Uterus (tissue), 4 donors: Measurements from ENCODE around the gene PTPN20. TPM values are rescaled to one million over a fixed set of nuclear protein-coding genes. Genes with fewer than 3 reads are reported as not detected.
"Not testable (repeated sequence)": the region's sequence is repeated elsewhere in the genome, so short reads cannot be mapped to it uniquely, and the experiment has no call there.

Experiments used
- DNase-seq, 2 donors: peaks; one replicate each; pipeline ENCODE4 v3.0.0-alpha.2; 2019 to 2020
- H3K27ac ChIP-seq, 2 donors: fragments of 200-600 bp; sonication (generic); 1 replicate in 1 of 2; 2 replicates in 1 of 2; pipeline ENCODE4 v1.5.1; 2016 to 2018
- H3K27me3 ChIP-seq, 2 donors: fragments of 200-600 bp; sonication (generic); one replicate each; pipeline ENCODE4 v1.5.1; 2018 to 2019; ENCODE audit warnings: control low read depth in 1 of 2
- H3K36me3 ChIP-seq, 2 donors: fragments of 200-600 bp; sonication (generic); one replicate each; pipeline ENCODE4 v1.5.1; 2019; ENCODE audit warnings: control low read depth in 1 of 2
- H3K4me1 ChIP-seq, 2 donors: fragments of 200-600 bp; sonication (generic); one replicate each; pipeline ENCODE4 v1.5.1; 2018 to 2019; ENCODE audit warnings: control low read depth in 1 of 2
- H3K4me3 ChIP-seq, 2 donors: fragments of 200-600 bp; sonication (generic); 1 replicate in 1 of 2; 2 replicates in 1 of 2; pipeline ENCODE4 v1.5.1; 2018 to 2019; ENCODE audit warnings: mild to moderate bottlenecking in 1 of 2
- H3K9me3 ChIP-seq, 2 donors: fragments of 200-600 bp; sonication (generic); one replicate each; pipeline ENCODE4 v1.5.1; 2019; ENCODE audit warnings: control low read depth in 1 of 2
- intact Hi-C: fragments of 100-400 bp; cut with DNase I; formaldehyde crosslinking; loops from one replicate; pipeline ENCODE4 v1.15.1; 2023; ENCODE audit warnings: low total_unique reads
- total RNA-seq, 4 donors: library from RNA; depleted of rRNA in 3 of 4; stranded (reverse); fragments of >200 nt in 3 of 4; gene quantifications; one replicate each; pipeline versions ENCODE4 v1.1.0 to v1.2.4, GENCODE V29; 2014 to 2023
- donor health status: DM: yes; HTN: yes; CAD: no.

Gene PTPN20, protein sequence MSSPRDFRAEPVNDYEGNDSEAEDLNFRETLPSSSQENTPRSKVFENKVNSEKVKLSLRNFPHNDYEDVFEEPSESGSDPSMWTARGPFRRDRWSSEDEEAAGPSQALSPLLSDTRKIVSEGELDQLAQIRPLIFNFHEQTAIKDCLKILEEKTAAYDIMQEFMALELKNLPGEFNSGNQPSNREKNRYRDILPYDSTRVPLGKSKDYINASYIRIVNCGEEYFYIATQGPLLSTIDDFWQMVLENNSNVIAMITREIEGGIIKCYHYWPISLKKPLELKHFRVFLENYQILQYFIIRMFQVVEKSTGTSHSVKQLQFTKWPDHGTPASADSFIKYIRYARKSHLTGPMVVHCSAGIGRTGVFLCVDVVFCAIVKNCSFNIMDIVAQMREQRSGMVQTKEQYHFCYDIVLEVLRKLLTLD
- total RNA-seq, result 10 to 100 TPM in 1 of 4 donors, 1 to 10 TPM in 2, not detected in 1; 3.5 to 12.6 (median 4.4) TPM

DNA sequence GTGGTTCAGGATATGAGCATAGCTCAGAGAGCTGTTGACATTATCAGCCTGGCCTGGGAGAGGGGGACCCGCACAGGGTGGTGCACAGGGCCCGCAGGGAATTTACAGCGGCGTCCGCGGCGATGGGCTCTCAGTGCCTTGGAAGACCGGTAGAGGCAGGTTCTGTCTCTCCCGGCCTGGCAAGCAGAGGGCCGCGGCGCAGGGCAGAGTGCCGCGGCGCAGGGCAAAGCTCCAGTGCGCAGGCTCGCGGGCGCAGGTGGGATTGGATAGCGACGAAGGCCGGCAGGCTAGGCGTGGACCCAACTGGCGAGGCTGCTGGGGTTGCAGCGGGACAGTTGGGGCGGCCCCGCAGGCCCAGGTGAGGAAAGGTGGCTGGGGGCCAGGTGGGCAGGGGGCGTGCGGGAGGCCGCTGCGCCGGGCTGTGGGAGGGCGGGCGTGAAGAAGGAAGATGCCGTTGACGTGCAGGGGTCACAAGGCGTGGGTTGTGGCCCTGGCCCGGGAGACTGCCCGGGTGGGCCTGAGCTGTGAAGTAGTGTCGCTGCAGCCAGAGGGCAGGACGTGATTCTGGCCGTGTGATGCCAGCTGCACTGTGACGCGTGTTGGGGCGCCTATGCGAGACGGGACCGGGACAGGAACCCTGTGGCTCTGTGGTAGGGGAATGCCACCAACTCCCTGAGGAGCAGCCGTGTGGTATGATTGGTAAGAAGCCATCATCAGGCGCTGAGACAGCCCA is at the start of gene PTPN20:
TSS of gene PTPN20 (plus strand) at position 285 of the 733 bp plus-strand sequence. CDS start 21,072 bp downstream, outside the sequence.
- H3K4me3 ChIP-seq, H3K27ac ChIP-seq, H3K9me3 ChIP-seq, H3K27me3 ChIP-seq, intact Hi-C loops, H3K4me1 ChIP-seq, H3K36me3 ChIP-seq: not testable (repeated sequence)
- peak in 1 of 2 donors; percentile 25 for DNase-seq

DNA sequence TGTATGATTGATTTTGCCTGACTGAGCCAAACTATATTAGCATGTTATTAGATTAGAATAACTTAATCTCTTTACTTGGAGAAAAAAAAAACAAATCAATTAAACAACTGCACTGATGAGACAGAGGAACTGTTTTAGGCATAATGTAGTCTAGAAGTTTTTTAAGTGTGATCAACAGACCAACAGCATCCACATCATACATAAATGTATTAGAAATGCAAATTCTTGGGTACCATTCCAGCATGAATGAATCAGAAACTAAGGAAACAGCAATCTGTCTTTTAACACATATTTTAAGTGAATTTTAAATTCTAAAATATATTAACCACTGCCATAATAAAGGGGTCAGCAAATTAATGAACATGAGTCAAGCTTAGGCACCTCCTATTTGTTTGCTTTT is 41.5 kb upstream of the PTPN20 start:
- H3K27me3 ChIP-seq, H3K36me3 ChIP-seq, H3K9me3 ChIP-seq, intact Hi-C loops, H3K4me3 ChIP-seq, H3K27ac ChIP-seq, H3K4me1 ChIP-seq, DNase-seq: not testable (repeated sequence)

DNA sequence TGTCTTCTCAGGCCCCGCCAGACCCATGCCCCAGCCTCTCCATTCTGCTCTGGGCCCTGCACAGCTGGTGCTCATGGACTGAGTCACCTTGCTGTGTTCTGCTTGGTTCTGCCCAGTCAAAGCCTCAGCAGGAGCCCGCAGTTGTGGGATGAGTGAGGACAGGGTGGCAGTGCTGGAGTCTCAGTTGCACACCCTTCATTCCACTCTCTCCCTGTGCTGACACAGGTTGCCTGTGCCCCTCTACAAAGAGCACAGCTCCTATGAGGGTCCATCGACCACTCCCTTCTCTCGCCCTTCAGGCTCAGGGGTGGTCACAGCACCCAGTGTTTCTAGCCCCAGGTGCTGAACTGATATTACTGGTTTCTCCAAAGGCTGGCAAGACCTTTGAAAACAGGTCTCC is 39.6 kb upstream of the PTPN20 start:
- H3K4me3 ChIP-seq, H3K27ac ChIP-seq, H3K4me1 ChIP-seq, H3K36me3 ChIP-seq, DNase-seq, intact Hi-C loops, H3K9me3 ChIP-seq, H3K27me3 ChIP-seq: not testable (repeated sequence)

DNA sequence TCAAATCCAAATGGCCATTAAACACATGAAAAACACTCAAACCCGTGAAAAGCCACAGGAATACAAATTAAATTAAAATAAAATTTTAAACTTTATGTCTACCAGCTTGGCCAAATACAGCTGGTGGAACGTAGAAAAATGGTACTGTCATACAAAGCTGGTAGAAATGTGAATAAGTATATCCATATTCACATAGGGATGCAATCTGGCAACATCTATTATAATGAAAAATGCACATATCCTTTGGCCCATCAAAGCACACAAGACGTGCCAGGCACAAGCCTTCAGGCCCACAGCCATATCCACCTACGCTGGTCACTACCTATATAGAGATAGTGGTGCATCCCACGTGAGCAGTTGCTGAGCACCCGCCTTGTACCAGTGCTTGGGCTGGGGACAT is 35.9 kb upstream of the PTPN20 start:
- H3K9me3 ChIP-seq, H3K4me1 ChIP-seq, H3K27ac ChIP-seq, H3K27me3 ChIP-seq, H3K36me3 ChIP-seq, DNase-seq, H3K4me3 ChIP-seq, intact Hi-C loops: not testable (repeated sequence)

DNA sequence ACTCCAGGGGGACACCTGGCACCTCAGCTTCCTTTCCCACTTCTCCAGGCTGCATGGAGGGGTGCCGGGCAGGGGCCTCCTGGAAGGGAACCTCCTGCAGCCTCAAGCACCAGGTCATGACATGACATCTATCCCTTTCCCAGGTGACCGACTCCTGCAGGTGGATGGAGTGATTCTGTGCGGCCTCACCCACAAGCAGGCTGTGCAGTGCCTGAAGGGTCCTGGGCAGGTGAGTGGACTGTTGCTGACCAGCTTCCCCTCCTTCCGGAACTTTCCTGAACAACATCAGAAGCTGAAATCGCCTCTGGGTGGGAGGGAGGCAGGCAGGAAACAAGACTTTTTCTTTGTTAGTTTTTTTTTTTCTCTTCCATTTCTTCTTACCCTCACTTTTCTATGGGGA is 34.5 kb upstream of the PTPN20 start:
- H3K4me3 ChIP-seq, intact Hi-C loops, H3K36me3 ChIP-seq, H3K27ac ChIP-seq, H3K4me1 ChIP-seq, H3K27me3 ChIP-seq, H3K9me3 ChIP-seq, DNase-seq: not testable (repeated sequence)

DNA sequence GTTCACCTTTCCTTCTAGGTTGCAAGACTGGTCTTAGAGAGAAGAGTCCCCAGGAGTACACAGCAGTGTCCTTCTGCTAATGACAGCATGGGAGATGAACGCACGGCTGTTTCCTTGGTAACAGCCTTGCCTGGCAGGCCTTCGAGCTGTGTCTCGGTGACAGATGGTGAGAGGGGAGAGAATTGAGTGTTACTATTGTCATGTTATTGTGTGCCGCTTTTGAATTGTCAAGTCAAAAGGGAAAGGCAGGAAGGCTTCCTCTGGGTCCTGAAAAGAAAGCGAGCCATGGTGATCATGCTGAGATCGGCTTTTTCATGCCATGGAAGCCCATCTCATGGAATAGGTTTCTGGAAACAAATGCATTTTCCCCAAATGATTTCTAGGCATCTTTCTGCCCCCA is 32.5 kb upstream of the PTPN20 start:
- H3K4me3 ChIP-seq, H3K4me1 ChIP-seq, DNase-seq, H3K27me3 ChIP-seq, intact Hi-C loops, H3K36me3 ChIP-seq, H3K9me3 ChIP-seq, H3K27ac ChIP-seq: not testable (repeated sequence)

DNA sequence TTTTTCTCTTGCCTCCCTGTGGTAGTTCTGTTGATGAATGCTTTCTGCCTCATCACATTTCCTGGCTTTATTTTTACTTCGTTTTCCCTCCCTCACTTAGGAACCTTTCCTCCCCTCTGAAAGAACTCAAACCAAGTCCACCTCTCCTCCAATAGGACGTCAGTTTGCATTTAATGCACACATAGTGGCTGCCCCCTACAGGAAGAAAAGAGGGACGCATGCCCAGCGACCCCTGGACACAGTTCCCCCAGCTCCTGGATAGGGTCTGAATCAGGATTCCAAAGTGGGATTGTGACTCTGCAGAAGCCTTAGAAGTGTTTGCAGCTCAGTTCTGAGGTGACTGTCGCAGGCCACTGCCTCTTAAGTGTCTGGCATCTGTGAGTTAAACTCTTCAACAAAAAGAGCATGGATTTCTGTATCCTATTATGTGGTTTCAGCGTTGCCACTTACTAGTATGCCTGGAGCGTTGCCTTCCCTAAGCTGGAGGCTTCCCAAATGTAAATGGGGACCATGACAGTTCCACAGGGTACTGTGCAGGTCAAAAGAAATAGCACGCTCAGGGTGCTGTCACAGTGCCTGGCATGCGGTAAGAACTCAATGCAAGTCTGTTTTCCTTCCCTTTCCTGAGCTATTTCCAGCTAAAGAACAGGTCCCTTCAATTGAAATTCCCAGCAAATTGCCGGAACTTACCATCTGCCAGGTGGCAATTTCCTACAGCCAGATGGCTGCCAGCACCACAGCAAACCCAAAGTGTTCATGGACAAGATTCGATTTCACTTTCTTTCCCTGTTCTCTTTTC is 20.2 kb upstream of the PTPN20 start:
- H3K27ac ChIP-seq, DNase-seq, H3K9me3 ChIP-seq, H3K36me3 ChIP-seq, H3K27me3 ChIP-seq, H3K4me3 ChIP-seq, intact Hi-C loops, H3K4me1 ChIP-seq: not testable (repeated sequence)

DNA sequence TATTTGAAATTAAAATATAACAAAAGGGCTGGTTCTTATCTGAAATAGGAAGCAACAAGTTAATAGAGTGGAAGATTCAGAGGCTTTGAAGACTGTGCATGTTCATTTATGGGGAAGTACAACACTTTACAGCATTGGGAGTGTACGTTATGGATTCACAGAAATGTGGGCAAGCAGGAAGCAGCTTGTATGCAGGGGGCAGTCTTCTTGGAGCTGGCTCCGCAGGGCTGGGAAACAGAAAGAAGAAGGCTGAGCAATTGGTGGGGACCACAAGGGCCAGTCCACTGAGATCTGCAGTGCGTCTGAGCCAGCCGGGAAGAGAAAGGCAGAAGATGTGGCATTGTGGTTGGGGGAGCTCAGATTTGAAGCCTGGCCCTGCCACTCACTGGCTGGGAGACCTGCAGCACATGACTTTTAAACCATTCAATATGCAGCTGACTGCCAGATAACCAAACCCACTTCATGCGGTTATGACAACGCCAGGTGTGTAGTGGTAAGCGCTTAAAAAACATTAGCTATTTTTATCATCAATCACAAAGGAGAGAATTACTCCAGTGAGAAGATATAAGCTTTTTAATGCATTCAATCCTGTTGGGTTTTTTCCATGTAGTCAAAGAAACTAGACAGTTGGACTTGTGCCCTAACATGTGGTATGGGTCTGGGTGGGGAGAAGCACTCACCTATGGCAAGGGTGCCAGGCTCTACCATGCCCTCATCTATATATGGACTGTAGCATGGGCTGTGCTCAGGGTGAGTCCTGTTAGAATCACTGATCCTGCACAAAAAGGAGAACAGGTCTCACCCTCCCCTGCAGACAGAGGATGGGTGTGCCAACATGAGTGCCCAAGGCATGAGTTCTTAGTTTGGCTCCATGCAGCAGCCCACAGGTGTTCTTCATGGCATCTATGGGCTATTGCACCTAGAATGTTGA is 14.2 kb upstream of the PTPN20 start:
- intact Hi-C loops, H3K27ac ChIP-seq, H3K36me3 ChIP-seq, H3K4me1 ChIP-seq, DNase-seq, H3K4me3 ChIP-seq, H3K9me3 ChIP-seq, H3K27me3 ChIP-seq: not testable (repeated sequence)

DNA sequence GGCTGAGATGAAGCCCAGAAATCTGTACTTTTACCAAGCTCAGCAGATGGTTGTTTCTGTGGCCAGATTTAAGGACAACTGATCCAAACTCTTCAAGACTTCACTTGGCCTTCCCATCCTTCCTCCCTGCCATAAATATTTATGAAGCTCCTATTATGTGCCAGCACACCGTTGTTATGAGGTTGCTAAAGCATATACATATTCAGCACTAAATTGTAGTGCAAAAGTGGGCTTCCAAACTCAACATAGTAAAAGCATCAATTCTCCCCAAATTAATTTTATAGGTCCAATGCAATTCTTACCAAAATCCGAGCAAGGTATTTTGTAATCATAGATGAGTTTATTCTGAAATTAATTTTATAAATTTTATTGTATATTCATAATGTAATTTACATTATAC is 10.0 kb upstream of the PTPN20 start:
- H3K9me3 ChIP-seq, intact Hi-C loops, H3K27me3 ChIP-seq, H3K4me1 ChIP-seq, H3K4me3 ChIP-seq, H3K36me3 ChIP-seq, DNase-seq, H3K27ac ChIP-seq: not testable (repeated sequence)

DNA sequence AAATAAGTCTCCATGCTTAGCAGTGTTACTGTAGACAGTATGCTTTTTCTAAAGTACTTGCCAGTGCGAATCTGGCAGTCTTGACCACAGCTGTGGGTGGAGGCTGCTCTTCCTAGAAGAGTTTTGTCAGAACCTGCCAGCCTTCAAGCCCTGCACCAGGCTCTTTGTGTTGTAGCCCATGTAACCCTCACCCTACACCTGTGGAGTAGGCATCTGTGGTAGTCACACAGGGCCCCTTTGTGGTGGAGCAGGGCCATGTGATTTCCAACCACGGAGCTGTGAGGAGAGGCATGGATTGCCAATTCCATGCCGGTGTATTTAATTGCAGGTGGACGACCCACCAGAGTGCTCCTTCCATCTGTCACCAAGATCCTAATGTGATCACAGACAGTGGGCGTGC is 7.4 kb upstream of the PTPN20 start:
- H3K9me3 ChIP-seq, intact Hi-C loops, H3K4me3 ChIP-seq, H3K4me1 ChIP-seq, H3K27me3 ChIP-seq, H3K27ac ChIP-seq, DNase-seq, H3K36me3 ChIP-seq: not testable (repeated sequence)

DNA sequence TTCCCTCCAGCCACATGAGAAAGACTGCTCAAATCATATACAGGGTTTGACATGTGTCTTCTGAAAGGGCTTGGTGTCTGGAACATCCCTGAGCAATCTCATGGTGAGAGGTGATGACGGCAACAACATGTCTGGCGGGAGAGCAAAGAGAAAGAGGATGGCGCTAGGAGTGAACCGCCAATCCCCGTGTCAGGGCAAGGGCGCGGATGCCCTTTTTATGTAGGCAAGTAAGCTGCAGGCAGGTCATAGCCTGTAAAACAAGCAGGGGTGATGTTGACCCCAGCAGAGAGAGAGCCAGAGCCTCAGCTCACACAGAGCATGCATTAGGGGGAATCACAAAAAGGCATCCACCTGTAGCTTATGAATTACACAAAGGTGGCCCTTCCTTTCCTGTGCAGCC is 4.9 kb upstream of the PTPN20 start:
- H3K4me1 ChIP-seq, H3K36me3 ChIP-seq, intact Hi-C loops, H3K27ac ChIP-seq, H3K27me3 ChIP-seq, H3K4me3 ChIP-seq, DNase-seq, H3K9me3 ChIP-seq: not testable (repeated sequence)
